ENCODE measurements around the gene COMP.

Gene COMP

DNA sequence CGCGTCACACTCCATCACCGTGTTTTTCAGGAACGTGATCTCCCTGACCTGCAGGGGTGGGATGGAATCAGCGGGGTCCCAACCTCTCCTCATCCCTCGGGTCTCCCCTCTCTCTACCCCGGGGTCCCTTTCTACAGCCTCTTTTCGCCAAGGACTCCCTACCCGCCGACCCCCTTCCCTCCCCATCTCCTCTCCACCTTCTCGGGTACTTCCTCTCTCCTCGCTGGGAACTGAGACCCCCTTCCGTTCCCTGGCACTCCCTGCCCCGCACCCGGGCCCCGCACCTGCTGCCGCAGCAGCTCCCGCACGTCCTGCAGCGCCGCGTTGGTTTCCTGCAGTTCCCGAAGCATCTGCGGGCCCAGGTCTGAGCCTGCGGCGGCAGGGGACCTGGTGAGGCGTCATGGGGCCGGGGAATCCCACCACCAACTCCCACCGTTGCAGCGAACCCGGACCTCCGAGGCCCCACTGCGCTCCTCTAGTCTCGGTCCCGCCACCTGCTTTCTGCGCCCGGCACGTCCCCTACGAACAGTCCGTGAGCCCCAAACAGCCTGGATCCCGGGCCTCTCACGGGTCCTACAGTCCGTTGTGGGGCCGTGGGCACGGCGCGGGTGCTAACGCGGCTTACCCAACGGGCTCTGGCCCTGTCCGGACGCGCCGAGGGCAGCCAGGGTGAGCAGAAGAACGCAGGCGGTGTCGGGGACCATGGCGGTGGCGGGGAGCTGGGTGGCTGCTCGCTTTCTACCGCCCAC lies at the start of gene COMP:
COMP (minus strand) TSS at position 740 of the 749 bp plus-strand sequence; CDS start at position 704, 36 bp downstream.
- TF ChIP-seq, protein P1, sequence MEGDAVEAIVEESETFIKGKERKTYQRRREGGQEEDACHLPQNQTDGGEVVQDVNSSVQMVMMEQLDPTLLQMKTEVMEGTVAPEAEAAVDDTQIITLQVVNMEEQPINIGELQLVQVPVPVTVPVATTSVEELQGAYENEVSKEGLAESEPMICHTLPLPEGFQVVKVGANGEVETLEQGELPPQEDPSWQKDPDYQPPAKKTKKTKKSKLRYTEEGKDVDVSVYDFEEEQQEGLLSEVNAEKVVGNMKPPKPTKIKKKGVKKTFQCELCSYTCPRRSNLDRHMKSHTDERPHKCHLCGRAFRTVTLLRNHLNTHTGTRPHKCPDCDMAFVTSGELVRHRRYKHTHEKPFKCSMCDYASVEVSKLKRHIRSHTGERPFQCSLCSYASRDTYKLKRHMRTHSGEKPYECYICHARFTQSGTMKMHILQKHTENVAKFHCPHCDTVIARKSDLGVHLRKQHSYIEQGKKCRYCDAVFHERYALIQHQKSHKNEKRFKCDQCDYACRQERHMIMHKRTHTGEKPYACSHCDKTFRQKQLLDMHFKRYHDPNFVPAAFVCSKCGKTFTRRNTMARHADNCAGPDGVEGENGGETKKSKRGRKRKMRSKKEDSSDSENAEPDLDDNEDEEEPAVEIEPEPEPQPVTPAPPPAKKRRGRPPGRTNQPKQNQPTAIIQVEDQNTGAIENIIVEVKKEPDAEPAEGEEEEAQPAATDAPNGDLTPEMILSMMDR (IDR thresholded peaks at IDR 0.05) = no peak
- TF ChIP-seq ZFX (IDR thresholded peaks at IDR 0.05; ENCODE audit: borderline replicate concordance) = no peak
- H3K27ac ChIP-seq = no peak within 1 kb of the TSS

DNA sequence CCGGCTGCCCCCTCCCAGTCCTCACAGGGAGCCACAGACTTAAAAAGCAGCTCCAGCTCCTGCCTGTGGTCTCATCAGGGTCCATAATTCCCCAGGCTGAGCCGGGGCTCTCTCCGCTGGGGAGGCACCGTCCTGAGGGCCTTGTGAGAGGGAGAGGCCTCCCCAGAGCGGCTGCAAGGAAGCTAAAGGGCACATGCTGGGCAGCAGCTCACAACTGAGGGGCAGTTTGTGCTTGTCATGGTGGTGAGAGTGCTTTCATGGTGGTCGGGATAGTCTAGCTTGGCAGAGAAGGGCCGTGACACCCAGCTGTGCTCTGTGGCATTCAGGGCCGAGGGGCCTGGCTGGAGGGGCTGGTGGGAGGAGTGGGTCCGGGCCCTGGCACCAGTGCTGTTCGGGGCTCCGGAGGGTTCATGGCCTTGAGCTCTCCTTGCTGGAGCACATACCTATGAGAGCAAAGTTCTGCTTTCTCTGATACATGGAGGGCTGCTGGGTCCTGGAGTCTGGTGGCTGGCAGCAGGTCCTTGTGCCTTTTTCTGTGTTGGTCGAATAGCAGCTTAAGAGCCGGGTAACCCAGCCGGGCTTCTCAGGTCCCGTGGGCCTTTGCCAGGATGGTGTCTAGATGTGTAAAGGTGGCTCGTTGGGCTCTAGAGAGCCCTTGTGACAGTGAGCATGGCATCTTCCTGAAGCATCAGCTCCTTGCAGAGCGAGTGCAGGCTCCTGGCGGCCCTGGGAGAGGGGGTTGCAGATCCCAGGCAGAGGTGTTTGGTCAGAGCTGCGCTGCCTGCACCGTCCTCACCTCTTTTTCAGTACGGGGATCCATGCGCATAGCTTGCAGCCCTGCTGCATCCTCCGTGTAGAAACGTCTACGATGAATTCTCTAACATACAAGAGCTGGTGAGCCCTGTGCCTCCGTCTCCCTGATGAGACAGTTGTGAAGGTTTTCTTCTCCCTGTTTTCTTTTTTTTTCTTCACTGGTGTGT lies 49.5 kb upstream of the COMP start:
- H3K27ac ChIP-seq = no peak overlapping the region

DNA sequence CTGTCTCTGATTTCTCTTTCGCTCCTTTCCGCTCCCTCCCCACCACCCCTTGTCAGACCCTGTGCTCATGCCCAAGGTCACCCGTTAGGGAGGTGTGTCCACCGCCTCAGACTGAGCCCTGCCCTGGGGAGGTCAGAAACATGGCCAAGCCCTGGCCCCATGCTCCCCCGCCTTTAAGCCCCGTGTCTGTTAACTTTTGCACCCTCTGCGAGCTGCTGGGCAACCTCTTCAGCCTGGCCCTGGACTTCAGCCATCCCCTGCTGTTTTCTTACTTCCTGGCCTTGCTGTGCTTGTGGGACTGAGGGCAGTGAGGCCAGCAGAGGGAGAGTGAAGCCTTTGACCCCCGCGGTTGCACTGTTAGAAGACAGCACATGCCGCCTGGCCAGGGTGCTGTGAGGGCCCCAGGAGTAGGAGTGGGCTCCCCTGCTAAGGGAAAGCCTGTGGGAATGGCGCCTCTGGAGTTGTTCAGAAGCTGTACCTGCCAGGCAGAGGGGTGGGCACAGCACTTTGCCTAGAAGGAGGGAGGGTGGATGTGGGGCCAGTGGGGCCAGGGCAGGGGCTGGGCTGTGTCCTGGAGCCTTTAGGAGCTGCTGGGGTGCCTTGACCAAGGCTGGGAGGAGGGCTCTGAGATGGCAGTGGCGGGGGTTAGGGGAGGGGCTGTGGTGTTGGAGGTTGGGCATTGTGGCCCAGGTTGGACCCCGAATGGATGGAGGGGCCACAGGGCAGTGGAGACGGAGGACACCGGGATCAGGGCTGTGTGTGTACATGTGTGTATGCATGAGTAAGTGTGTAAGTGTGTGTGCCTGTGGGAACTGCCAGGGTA lies 48.6 kb upstream of the COMP start:
- H3K27ac ChIP-seq = no peak overlapping the region
- TF ChIP-seq ZFX (IDR thresholded peaks at IDR 0.05; ENCODE audit: borderline replicate concordance) = no peak
- TF ChIP-seq, protein P1 (IDR thresholded peaks at IDR 0.05) = no peak

More for the DNA sequence above, 49.5 kb upstream of the COMP start:
- TF ChIP-seq, protein P1 (IDR thresholded peaks at IDR 0.05) = no peak
- TF ChIP-seq ZFX (IDR thresholded peaks at IDR 0.05; ENCODE audit: borderline replicate concordance) = no peak

DNA sequence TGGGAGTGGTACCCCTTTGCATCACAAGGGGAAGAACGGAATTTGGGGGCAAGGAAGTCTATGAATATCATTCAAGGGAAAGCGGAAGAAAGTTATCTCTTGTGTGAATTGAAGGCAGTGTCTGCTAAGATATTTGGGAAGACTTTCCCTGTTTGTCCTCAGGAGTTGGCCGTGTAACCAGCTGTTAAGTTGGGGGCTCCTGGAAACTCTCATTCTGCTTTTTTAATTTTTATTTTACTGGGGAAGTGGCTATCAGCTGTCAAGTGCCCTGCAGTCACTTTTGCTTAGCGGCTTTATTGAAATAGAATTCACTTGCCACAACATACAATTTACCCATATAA lies 43.5 kb upstream of the COMP start:
- TF ChIP-seq ZFX (IDR thresholded peaks at IDR 0.05; ENCODE audit: borderline replicate concordance) = no peak
- TF ChIP-seq, protein P1 (IDR thresholded peaks at IDR 0.05) = no peak
- H3K27ac ChIP-seq = no peak overlapping the region

DNA sequence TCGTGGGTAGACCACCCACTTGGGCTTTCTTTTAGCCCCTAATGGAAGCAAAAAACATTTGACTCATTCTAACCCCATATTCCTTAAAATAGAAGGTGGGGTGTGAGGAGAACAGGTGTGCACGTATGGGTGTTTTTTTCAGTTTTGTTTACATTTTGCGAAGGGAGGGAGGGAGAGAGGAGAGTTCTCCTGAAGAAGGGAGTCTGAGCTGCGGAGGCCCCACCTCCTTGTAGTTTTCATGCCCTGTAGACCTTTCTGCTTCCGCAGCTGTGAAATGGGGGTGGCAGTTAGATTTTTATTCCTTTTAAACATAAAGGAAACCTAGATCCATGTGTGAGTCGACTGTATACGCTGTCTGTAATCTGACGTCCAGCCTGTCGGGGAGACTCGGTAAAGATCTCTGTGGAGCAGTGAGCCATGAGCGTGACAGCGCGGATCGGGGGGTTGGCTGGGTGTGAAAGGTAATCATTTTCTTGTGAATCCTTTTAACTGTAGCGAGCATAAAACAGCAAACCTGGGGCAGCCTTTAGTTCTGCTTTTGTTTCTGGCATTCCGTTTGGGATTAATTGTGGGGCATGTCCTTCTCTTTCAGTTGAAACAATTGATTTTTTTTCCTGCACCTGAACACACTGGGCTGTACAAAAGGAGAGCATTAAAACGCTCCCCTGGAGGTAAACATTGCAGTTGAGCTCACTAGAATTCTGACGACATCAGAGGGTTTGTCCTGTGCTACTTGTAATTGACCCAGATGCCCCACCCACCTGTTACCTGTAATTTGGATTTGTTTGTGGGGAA lies 42.9 kb upstream of the COMP start:
- TF ChIP-seq ZFX (IDR thresholded peaks at IDR 0.05; ENCODE audit: borderline replicate concordance) = no peak
- TF ChIP-seq, protein P1 (IDR thresholded peaks at IDR 0.05) = no peak
- no peak overlapping the region for H3K27ac ChIP-seq

DNA sequence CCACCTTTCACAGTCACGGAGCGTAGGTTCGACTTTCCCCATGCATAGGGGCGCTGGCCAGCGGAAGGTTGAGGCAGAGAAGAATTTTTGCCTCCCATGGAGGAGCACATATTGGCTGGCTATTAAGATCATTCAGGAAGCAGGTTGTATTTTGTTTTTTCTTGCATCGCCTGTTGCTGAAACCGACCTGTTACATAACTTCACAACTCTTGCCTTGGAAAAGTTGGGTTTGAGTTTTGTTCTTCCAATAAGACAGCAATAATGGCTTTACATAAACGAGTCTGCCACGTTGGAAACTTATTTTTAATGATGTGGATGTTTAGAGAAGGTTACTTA lies 42.0 kb upstream of the COMP start:
- peak overlapping the region; percentile 72 for H3K27ac ChIP-seq
- TF ChIP-seq, protein P1 (IDR thresholded peaks at IDR 0.05) = no peak
- no peak for TF ChIP-seq ZFX (IDR thresholded peaks at IDR 0.05; ENCODE audit: borderline replicate concordance)

All from 22Rv1 (cell line).